ENCODE data around the gene OXER1.
"Not testable (repeated sequence)": the region's sequence is repeated elsewhere in the genome, so short reads cannot be mapped to it uniquely, and the experiment has no call there.

OXER1 gene

GRCh38 chr2:42752314-42752713 is 11.6 kb downstream of the OXER1 start:
- DNase-seq (ENCODE audit: low read depth) = no peak

DNA sequence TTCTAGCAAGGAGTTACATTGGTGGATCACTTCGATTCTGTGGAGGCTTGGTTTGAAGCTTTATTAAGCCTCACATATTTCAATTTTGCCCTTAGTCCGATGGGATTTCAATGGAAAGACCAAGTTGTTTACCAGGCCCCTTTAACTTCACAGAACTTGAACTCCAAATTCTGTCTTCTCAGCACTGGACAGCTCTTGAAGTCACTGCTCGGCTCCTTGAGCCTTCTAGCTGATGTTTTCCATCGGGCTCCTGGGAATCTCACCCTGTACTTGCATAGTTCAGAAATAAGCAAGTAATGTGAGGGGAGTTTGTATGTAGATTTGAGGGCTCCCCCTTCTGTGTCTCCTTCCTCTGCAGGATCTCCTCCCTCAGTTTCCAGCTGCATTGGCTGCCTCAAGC is 15.1 kb downstream of the OXER1 start:
- no peak for DNase-seq (ENCODE audit: low read depth)

GRCh38 chr2:42747422-42747821 is 16.5 kb downstream of the OXER1 start:
- DNase-seq (ENCODE audit: low read depth) = no peak

GRCh38 chr2:42744545-42745082 is 19.3 kb downstream of the OXER1 start:
- no peak for DNase-seq (ENCODE audit: low read depth)

- no peak for DNase-seq (ENCODE audit: low read depth)
Observed at GRCh38 chr2:42743659-42743990, 20.3 kb downstream of the OXER1 start.

DNA sequence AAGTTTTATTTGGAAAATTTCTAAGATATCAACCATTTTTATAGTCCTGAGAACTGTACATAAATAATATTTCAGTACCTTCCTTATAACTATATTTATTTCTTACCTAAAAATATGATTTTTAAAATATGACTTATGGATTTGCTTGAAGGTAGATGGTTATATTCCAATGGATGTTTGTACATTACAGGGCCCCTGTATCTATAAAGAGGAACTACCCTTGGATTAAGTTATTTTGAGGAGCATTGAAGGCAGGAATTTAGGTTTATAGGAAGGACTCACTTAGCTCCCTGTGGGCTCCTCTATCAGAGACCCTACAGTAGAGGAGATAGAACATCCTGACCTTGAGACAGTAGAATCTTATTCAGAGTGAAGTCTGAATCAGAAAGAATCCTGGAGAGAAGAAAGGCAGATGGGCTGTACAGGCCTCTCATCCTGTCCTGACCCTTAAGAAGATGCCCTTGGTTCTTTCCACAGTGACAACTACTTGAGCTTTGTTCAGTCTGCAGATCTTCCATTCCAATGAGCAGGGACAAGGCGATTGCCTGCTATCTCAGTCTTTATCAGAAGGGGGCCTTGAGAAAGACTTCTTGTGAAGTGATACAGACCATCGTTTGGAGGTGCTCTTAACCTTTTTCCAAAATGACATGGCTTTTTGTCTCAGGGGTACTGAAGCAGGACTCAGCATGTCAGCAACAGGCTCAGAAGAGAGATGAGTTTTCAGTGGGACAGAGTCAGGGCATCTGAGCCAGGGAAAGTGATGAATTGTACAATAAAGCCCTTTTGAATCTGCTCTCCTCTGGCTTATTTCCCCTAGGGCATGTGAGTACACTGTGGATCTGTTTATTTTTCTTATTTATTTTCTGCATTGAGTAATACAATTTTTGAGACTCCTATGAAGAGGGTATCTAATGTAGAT is 20.9 kb downstream of the OXER1 start:
- DNase-seq (ENCODE audit: low read depth) = no peak

DNA sequence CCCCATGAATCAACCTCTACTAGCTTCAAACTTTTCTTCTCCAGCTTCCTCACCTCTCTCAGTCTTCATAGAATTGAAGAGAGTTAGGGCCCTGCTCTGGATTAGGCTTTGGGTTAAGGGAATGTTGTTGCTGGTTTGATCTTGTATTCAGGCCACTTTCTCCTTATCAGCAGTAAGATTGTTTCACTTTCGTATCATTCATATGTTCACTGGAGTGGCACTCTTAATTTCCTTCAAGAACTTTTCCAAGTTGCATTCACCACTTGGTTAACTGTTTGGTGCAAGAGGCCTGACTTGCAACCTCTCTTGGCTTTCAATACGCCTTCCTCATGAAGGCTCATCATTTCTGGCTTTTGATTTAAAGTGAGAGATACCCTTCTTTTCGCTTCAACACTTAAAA is 22.8 kb downstream of the OXER1 start:
- no peak for DNase-seq (ENCODE audit: low read depth)

DNA sequence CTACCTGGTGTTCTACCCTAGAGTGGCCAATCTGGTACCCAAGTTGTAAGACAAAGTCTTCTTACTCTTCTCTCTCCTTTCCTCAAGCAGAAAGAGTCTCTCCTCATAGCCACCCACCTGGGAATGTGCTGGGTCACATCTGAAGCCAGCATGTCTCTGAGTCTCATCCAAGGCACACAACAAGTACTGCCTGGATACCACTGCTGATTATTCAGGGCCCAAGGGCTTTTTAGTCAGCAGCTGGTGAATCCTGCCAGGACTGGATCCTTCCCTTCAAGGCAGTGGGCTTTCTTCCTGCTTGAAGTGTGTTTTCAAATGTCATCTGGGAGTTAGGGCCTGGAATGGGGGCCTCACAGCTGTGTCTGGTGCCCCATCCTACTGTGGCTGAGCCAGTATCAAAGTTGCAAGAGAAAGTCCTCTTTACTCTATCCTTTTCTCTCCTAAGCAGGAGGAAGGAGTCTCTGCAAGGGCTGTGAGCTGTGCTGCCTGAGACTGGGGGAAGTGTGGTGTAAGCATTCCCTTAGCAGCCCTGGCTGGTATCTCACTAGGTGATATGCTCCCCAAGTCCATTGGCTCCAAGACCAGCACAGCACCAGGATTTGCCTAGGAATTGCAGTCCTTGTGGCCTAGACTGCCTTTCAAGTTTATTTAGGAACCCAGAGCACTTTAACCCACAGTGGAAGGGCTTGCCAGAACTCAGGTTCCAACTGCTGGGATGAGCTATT is 27.2 kb downstream of the OXER1 start:
- DNase-seq (ENCODE audit: low read depth) = no peak

- no peak for DNase-seq (ENCODE audit: low read depth)
Observed at GRCh38 chr2:42733852-42734251, 30.1 kb downstream of the OXER1 start.

DNA sequence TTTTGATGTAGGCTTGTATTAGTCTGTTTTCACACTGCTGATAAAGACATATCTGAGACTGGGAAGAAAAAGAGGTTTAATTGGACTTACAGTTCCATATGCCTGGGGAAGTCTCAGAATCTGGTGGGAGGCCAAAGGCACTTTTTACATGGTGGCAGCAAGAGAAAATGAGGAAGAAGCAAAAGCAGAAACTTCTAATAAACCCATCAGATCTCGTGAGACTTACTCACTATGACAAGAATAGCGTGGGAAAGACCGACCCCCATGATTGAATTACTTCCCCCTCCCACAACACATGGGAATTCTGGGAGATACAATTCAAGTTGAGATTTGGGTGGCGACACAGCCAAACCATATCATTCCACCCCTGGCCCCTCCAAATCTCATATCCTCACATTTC is 32.6 kb downstream of the OXER1 start:
- DNase-seq (ENCODE audit: low read depth) = not testable (repeated sequence)

DNA sequence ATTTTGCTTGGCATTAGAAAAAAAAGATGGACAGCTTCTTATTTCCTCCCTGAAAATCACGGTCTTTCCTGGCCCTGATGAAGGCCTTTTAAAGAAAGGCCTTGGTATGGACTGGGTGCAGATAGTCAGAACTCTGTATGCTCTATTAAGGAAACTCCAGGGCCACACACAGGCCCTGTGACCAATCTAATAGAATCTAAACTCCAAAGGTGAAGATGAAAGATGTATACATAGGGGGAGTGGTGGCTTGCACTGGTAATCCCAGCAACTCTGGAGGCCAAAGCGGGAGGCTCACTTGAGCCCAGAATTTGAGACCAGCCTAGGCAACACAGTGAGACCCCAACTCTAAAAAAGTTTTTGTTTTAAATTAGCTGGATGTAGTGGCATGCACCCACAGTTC is 37.3 kb downstream of the OXER1 start:
- DNase-seq (ENCODE audit: low read depth) = no peak

GRCh38 chr2:42725657-42726056 is 38.3 kb downstream of the OXER1 start:
- DNase-seq (ENCODE audit: low read depth) = no peak

GRCh38 chr2:42724886-42725285 is 39.0 kb downstream of the OXER1 start:
- no peak for DNase-seq (ENCODE audit: low read depth)

- DNase-seq (ENCODE audit: low read depth) = no peak
Observed at GRCh38 chr2:42723465-42723864, 40.5 kb downstream of the OXER1 start.

DNA sequence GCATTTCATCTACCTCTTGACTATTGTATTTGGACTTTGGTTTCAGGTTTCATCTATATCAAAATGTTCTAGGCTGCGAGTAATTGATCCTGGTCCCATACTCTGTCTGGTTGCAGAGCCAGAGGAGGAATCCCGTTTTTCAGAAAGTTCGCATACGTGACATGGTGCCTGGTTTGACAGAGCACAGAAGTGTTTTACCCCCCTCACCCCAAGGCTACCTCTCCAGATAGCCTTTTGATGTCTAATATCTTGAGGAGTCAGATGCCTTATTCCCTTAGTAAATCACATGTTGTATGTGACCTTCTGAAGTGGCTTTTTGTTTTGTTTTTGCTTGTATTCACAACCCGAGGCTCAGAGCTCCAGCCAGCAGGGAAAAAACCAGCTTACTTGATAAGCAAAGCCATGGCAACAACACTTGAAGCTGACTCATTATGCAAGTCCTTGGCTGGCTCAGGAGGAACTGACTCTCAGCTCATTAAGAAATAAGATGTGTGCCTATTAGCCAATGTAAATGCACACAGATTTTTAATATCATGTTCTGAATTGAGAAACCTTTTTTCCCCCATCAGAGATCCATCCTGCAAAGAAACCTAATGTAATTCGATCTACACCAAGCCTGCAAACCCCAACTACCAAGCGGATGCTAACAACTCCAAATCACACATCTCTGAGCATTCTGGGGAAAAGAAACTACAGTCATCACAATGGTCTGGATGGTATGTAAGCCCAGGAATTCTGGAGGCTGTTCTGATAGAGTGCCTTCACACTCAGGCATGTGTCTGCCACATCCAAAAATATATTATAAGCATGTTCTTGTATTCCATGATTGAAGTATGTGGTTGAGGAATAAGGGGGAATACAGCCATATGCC is 41.4 kb downstream of the OXER1 start:
- no peak for DNase-seq (ENCODE audit: low read depth)

DNA sequence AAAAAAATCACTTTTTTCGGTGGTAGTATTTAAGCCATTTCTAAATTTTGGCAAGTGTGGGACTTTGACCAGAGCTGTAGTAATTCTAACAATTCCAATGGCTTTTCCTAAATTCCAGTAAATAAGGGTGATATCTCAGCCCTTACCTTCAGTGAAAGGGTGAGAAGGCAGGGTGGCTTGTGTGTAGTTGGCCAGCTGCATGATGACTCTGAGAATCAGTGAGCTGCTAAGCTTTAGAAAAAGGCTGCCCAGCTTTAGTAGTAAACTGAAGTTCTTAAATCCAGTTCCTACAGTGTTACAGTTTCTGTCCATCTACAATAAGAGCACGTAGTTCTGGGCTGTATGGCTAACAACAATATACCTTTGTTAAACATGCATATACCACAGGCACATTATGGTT is 42.0 kb downstream of the OXER1 start:
- DNase-seq (ENCODE audit: low read depth) = no peak

DNA sequence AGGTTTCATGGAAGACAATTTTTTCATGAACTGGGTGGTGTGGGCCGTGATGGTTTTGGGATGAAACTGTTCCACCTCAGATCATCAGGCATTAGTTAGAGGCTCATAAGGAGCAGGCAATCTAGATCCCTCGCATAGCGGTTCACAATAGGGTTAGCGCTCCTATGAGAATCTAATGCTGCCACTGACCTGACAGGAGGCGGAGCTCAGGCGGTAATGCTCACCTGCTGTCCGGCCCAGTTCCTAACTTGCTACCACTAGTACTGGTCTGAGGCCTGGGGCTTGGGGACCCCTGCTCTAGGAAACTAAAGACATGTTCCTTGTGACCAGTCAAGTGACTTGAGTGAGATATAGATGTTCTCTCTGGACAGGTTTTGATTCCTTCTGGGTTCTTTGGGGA is 49.2 kb downstream of the OXER1 start:
- DNase-seq (ENCODE audit: low read depth) = no peak

DNA sequence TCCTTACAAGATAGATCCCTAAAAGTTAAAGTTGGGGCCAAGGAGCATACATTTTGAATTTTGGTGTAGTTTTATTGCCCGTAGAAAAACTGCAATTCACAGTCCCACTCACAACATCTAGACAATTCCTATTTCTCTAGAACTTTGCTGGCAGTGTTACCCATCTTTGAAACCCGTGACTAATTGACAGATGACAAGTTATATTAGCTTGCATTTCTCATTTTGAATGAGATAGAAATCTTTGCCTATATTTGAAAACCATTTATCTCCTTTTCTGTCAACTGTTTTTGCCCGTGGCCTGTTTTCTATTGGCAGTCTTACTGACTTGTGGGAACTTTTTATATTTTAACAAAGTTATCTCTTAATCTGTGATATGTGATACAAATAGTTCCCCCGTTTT is 50.0 kb downstream of the OXER1 start:
- no peak for DNase-seq (ENCODE audit: low read depth)

GRCh38 chr2:42712934-42713333 is 51.0 kb downstream of the OXER1 start:
- DNase-seq (ENCODE audit: low read depth) = no peak

Measured in stimulated activated CD8-positive, alpha-beta memory T cell treated with anti-CD3 and anti-CD28 coated beads, Interleukin-7, amount 100 ng/mL, for 24 hours (primary cell).